22Rv1 (cell line): Measurements from ENCODE around the gene CDH18.

Experiments
- H3K27ac ChIP-seq: fragments of 450-650 bp; 2 replicates; pipeline ENCODE4 v1.5.1; 2017
- ZFX ChIP-seq: fragments of 450-650 bp; IDR thresholded peaks from 2 replicates; pipeline ENCODE4 v1.6.1; 2017; ENCODE audit warnings: antibody characterized with exemption, borderline replicate concordance
- TF ChIP-seq, protein P1 (sequence below): fragments of 450-650 bp; IDR thresholded peaks from 2 replicates; pipeline ENCODE4 v1.5.1; 2017; ENCODE audit warnings: mild to moderate bottlenecking

Gene CDH18

GRCh38 chr5:19986031-19986619 is 1.9 kb downstream of the CDH18 start:
- no peak overlapping the region for H3K27ac ChIP-seq
- TF ChIP-seq ZFX: no peak
- TF ChIP-seq, protein P1, sequence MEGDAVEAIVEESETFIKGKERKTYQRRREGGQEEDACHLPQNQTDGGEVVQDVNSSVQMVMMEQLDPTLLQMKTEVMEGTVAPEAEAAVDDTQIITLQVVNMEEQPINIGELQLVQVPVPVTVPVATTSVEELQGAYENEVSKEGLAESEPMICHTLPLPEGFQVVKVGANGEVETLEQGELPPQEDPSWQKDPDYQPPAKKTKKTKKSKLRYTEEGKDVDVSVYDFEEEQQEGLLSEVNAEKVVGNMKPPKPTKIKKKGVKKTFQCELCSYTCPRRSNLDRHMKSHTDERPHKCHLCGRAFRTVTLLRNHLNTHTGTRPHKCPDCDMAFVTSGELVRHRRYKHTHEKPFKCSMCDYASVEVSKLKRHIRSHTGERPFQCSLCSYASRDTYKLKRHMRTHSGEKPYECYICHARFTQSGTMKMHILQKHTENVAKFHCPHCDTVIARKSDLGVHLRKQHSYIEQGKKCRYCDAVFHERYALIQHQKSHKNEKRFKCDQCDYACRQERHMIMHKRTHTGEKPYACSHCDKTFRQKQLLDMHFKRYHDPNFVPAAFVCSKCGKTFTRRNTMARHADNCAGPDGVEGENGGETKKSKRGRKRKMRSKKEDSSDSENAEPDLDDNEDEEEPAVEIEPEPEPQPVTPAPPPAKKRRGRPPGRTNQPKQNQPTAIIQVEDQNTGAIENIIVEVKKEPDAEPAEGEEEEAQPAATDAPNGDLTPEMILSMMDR: no peak

- TF ChIP-seq, protein P1: no peak
- TF ChIP-seq ZFX: no peak
Observed at GRCh38 chr5:19978476-19978875, 9.5 kb downstream of the CDH18 start.

GRCh38 chr5:19977099-19977498 is 10.9 kb downstream of the CDH18 start:
- no peak overlapping the region for H3K27ac ChIP-seq
- no peak for TF ChIP-seq ZFX
- TF ChIP-seq, protein P1: no peak

More at GRCh38 chr5:19978476-19978875, 9.5 kb downstream of the CDH18 start:
- no peak overlapping the region for H3K27ac ChIP-seq

GRCh38 chr5:19975795-19976194 is 12.2 kb downstream of the CDH18 start:
- no peak overlapping the region for H3K27ac ChIP-seq
- no peak for TF ChIP-seq ZFX
- TF ChIP-seq, protein P1: no peak

- no peak overlapping the region for H3K27ac ChIP-seq
- TF ChIP-seq, protein P1: no peak
- TF ChIP-seq ZFX: no peak
Observed at GRCh38 chr5:19960451-19960850, 27.5 kb downstream of the CDH18 start.

DNA sequence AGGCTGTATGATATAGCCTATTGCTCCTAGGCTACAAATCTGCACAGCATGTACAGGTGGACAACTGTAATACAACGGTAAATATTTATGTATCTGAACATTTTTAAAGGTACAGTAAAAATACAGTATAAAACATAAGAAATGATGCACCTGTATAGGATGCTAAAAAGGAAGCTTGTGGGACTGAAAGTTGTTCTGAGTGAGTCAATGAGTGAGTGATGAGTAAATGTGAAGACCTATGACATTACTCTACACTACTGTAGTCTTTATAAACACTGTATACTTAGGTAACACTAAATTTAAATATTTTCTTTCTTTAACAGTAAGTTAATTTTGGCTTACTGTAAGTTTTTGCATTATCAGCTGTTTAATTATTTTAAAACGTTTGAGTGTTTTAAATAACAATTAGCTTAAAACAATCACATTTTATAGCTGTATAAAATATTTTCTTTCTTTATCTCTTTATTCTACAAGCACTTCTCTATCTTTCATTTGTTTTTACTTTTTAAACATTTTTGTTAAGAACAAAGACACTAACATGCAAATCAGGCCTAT is 28.1 kb downstream of the CDH18 start:
- no peak overlapping the region for H3K27ac ChIP-seq
- TF ChIP-seq ZFX: no peak
- TF ChIP-seq, protein P1: no peak

DNA sequence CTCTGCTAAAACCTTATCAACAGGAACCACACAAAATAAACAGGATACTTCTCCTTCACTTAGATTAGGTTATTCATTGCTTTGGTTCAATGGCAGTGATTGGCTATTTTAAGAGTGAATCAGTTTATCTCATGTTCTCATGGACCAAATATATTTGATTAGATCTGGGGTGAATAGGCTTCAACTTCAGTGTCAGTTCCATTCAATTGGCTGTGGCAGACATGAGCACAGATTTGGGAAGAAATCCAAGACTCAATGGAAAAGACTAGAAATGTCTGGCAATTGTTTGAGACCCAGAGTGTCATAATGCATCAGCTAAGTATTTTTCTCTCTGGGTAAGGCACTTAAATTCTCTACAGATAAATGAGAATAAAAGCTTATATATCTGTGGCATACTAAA is 37.1 kb downstream of the CDH18 start:
- TF ChIP-seq, protein P1: no peak
- TF ChIP-seq ZFX: no peak
- H3K27ac ChIP-seq: no peak overlapping the region
